HG02938 (cell line): Measurements from ENCODE around the gene HOXC12.

Source experiments
- ATAC-seq: cut with Tn5 transposase; IDR thresholded peaks from one replicate; pipeline ENCODE4 v1.9.1; 2021; ENCODE audit warnings: mild to moderate bottlenecking, moderate library complexity; ENCODE audit not compliant: unreplicated experiment

The HOXC12 gene

GRCh38 chr12:53939141-53940108, 15.3 kb upstream of the HOXC12 start:
- no peak for ATAC-seq

- ATAC-seq: no peak
These were observed 14.2 kb upstream of the HOXC12 start for GRCh38 chr12:53940443-53941014.

GRCh38 chr12:53941187-53941586, 13.5 kb upstream of the HOXC12 start:
- no peak for ATAC-seq

- ATAC-seq: no peak
These were observed 13.0 kb upstream of the HOXC12 start for GRCh38 chr12:53941750-53942149.

GRCh38 chr12:53942467-53942997, 12.2 kb upstream of the HOXC12 start:
- no peak for ATAC-seq

GRCh38 chr12:53944209-53944608, 10.5 kb upstream of the HOXC12 start:
- ATAC-seq: no peak

GRCh38 chr12:53944907-53945847, 9.5 kb upstream of the HOXC12 start:
- ATAC-seq: no peak

GRCh38 chr12:53947743-53948142, 7.0 kb upstream of the HOXC12 start:
- no peak for ATAC-seq

GRCh38 chr12:53948650-53949593, 5.8 kb upstream of the HOXC12 start:
- no peak for ATAC-seq

GRCh38 chr12:53949631-53950436, 4.9 kb upstream of the HOXC12 start:
- no peak for ATAC-seq

GRCh38 chr12:53950437-53950773, 4.3 kb upstream of the HOXC12 start:
- ATAC-seq: no peak

GRCh38 chr12:53950789-53951576, 3.7 kb upstream of the HOXC12 start:
- ATAC-seq: no peak

- no peak for ATAC-seq
These were observed 2.9 kb upstream of the HOXC12 start for GRCh38 chr12:53951577-53952334.

GRCh38 chr12:53952335-53952694, 2.4 kb upstream of the HOXC12 start:
- no peak for ATAC-seq

- no peak for ATAC-seq
These were observed 1.6 kb upstream of the HOXC12 start for GRCh38 chr12:53952871-53953734.

- ATAC-seq: no peak
These were observed 641 bp upstream of the HOXC12 start for GRCh38 chr12:53953831-53954693.
